Sigmoid colon (tissue), 7 donors: ENCODE results near the gene RNF123. TPM values are rescaled to one million over a fixed set of nuclear protein-coding genes. Genes with fewer than 3 reads are reported as not detected.

ENCODE experiments used
- DNase-seq: peaks from one replicate; pipeline ENCODE4 v3.0.0-alpha.2; 2019
- H3K27ac ChIP-seq, 4 donors: fragments of 200-600 bp; sonication (generic); one replicate each; pipeline ENCODE4 v1.5.1; 2016 to 2019; ENCODE audit warnings: mild to moderate bottlenecking in 1 of 4
- H3K27me3 ChIP-seq, 3 donors: fragments of 200-600 bp; sonication (generic); one replicate each; pipeline ENCODE4 v1.5.1; 2019; ENCODE audit warnings: mild to moderate bottlenecking in 1 of 3
- H3K36me3 ChIP-seq, 4 donors: fragments of 200-600 bp; sonication (generic); one replicate each; pipeline ENCODE4 v1.5.1; 2016 to 2019
- H3K4me1 ChIP-seq, 4 donors: fragments of 200-600 bp; sonication (generic); one replicate each; pipeline ENCODE4 v1.5.1; 2017 to 2019
- H3K4me3 ChIP-seq, 4 donors: fragments of 200-600 bp; sonication (generic); one replicate each; pipeline ENCODE4 v1.5.1; 2017 to 2019; ENCODE audit warnings: mild to moderate bottlenecking in 2 of 4, moderate library complexity in 1 of 4
- H3K9me3 ChIP-seq, 4 donors: fragments of 200-600 bp in 3 of 4; sonication (generic) in 3 of 4; one replicate each; pipeline versions ENCODE4 v1.5.1 to v1.6.1; 2013 to 2019
- CTCF ChIP-seq, 4 experiments: fragments of 450-650 bp in 3 of 4; fragments of 200-600 bp in 1 of 4; IDR thresholded peaks; one replicate each; pipeline ENCODE4 v1.5.1; 2016 to 2019; ENCODE audit warnings: antibody characterized with exemption in 4 of 4, mild to moderate bottlenecking in 3 of 4, moderate library complexity in 2 of 4
- EP300 ChIP-seq, 4 donors: sonication (generic); formaldehyde crosslinking; IDR thresholded peaks; one replicate each; pipeline ENCODE4 v1.6.1; 2017; ENCODE audit warnings: antibody characterized with exemption in 4 of 4
- POLR2A ChIP-seq, 2 donors: fragments of 450-650 bp; IDR thresholded peaks; one replicate each; pipeline ENCODE4 v1.6.1; 2016; ENCODE audit warnings: antibody characterized with exemption in 2 of 2, mild to moderate bottlenecking in 2 of 2, moderate library complexity in 2 of 2
- POLR2AphosphoS5 ChIP-seq, 4 donors: sonication (generic); formaldehyde crosslinking; IDR thresholded peaks; one replicate each; pipeline ENCODE4 v1.6.1; 2017; ENCODE audit warnings: antibody characterized with exemption in 4 of 4
- WGBS, 2 donors: extraction: QIAGEN DNeasy Blood & Tissue Kit; methylation state at CpG; one replicate each; pipeline ENCODE4 v1.1.7; 2013; 5-methylcytosine and 5-hydroxymethylcytosine counted together
- intact Hi-C: fragments of 100-400 bp; cut with DNase I; formaldehyde crosslinking; loops from one replicate; pipeline ENCODE4 v1.15.1; 2023
- polyA plus RNA-seq, 3 donors: library from polyadenylated mRNA; stranded (reverse); fragments of 200-250 nt; gene quantifications; one replicate each; pipeline ENCODE4 v1.2.3, GENCODE V29; 2013
- total RNA-seq, 4 donors: library from RNA; depleted of rRNA; stranded (reverse); fragments of >200 nt; gene quantifications; one replicate each; pipeline ENCODE4 v1.1.0, GENCODE V29; 2016
- donor health status: healthy with polysubstance abuse.
- donor health status: Bipolar disorder and iron deficiency.
- donor health status: healthy.

RNF123 gene
- total and polyA plus RNA-seq, 7 donors = 12.5 to 29.4 (median 17.1) TPM

- TF ChIP-seq CTCF (IDR thresholded peaks at IDR 0.05) (no peak), POLR2A (IDR thresholded peaks at IDR 0.05) (no peak), POLR2AphosphoS5 (IDR thresholded peaks at IDR 0.05) (no peak), EP300 (IDR thresholded peaks at IDR 0.05) (no peak)
- Histone ChIP-seq H3K36me3 (no peaks in the 10 kb centered on the region), H3K4me1 (no peaks in the 10 kb centered on the region), H3K27me3 (no peaks in the 10 kb centered on the region), H3K4me3 (no peak overlapping the region), H3K27ac (no peak overlapping the region), H3K9me3 (no peaks in the 10 kb centered on the region)
- no peak for DNase-seq
- 88 to 91% methylated on average over 17 of the region's 17 CpGs for WGBS, 2 donors
- intact Hi-C loops = no loop called here
Measured at GRCh38 chr3:49654176-49654825, 35.1 kb upstream of the RNF123 start.

- 34 to 45% methylated on average over 10 of the region's 10 CpGs for WGBS, 2 donors
- Histone ChIP-seq H3K27me3 (no peaks in the 10 kb centered on the region), H3K4me1 (no peaks in the 10 kb centered on the region), H3K4me3 (no peak overlapping the region), H3K27ac (no peak overlapping the region), H3K9me3 (no peaks in the 10 kb centered on the region), H3K36me3 (no peaks in the 10 kb centered on the region)
- no peak for DNase-seq
- TF ChIP-seq EP300 (IDR thresholded peaks at IDR 0.05) (no peak), CTCF (IDR thresholded peaks at IDR 0.05) (no peak), POLR2AphosphoS5 (IDR thresholded peaks at IDR 0.05) (no peak), POLR2A (IDR thresholded peaks at IDR 0.05) (no peak)
- intact Hi-C loops = no loop called here
Measured at GRCh38 chr3:49654955-49655556, 34.3 kb upstream of the RNF123 start.

GRCh38 chr3:49655731-49656285 is 33.5 kb upstream of the RNF123 start:
- H3K4me3 ChIP-seq = no peak overlapping the region
- no peak for TF ChIP-seq EP300 (IDR thresholded peaks at IDR 0.05)
- TF ChIP-seq POLR2A (IDR thresholded peaks at IDR 0.05) = no peak
- TF ChIP-seq CTCF (IDR thresholded peaks at IDR 0.05) = no peak
- TF ChIP-seq POLR2AphosphoS5 (IDR thresholded peaks at IDR 0.05) = no peak
- no peaks in the 10 kb centered on the region for H3K27me3 ChIP-seq
- no peaks in the 10 kb centered on the region for H3K36me3 ChIP-seq
- H3K4me1 ChIP-seq = no peaks in the 10 kb centered on the region
- no peaks in the 10 kb centered on the region for H3K9me3 ChIP-seq
- WGBS, 2 donors = 95 to 97% methylated on average over 19 of the region's 19 CpGs
- no peak for DNase-seq
- no peak overlapping the region for H3K27ac ChIP-seq
- intact Hi-C loops = no loop called here

- Histone ChIP-seq H3K4me3 (no peak overlapping the region), H3K4me1 (no peaks in the 10 kb centered on the region), H3K27ac (no peak overlapping the region), H3K27me3 (no peaks in the 10 kb centered on the region), H3K36me3 (no peaks in the 10 kb centered on the region), H3K9me3 (no peaks in the 10 kb centered on the region)
- WGBS, 2 donors = 54 to 74% methylated on average over 18 of the region's 18 CpGs
- intact Hi-C loops = no loop called here
- DNase-seq = no peak
- TF ChIP-seq POLR2AphosphoS5 (IDR thresholded peaks at IDR 0.05) (no peak), CTCF (IDR thresholded peaks at IDR 0.05) (no peak), POLR2A (IDR thresholded peaks at IDR 0.05) (no peak), EP300 (IDR thresholded peaks at IDR 0.05) (no peak)
Measured at GRCh38 chr3:49656541-49657112, 32.7 kb upstream of the RNF123 start.
